Stimulated activated CD8-positive, alpha-beta memory T cell treated with anti-CD3 and anti-CD28 coated beads, Interleukin-7, amount 100 ng/mL, for 4 hours (primary cell): ENCODE measurements around the gene DCDC2B.

Experiments
- DNase-seq, 2 donors: peaks; one replicate each; pipeline ENCODE4 v3.0.0-alpha.2; 2020; ENCODE audit warnings: low read depth in 2 of 2

Gene DCDC2B

GRCh38 chr1:32223683-32224082 is 14.8 kb downstream of the DCDC2B start:
- no peak for DNase-seq

- DNase-seq, result no peak
These were observed 15.4 kb downstream of the DCDC2B start for GRCh38 chr1:32224285-32224684.

- no peak for DNase-seq
These were observed 19.9 kb downstream of the DCDC2B start for GRCh38 chr1:32228771-32229170.

DNA sequence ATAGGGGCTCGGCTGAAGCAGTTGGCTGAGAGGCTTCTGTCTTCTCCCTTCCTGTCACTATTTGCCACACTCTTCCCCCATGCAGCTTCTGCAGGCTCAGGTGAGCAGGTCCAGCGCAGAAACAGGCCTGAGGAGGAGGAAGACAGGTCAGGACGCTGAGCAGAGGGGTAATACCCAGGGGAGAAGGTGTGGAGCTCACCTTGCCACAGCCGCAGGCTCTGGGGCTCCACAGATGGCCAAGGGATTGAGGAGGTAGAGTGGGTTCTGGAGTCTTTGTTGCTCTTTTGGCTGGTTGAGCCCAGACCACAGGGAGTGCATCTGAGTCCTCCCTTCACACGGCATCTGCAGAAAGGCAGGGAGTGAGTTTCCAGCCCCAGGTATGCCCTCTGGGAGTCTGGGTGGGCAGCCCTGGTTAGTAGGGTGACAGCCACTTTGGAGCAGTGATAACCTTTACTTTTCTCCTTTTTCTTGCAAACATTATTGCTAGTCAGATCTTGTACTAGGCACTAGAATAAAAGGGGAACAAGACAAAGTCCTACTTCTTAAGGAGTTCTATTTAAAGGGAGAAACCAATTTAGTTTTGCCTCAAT is 23.0 kb downstream of the DCDC2B start:
- DNase-seq, result no peak

- DNase-seq, result no peak
These were observed 23.8 kb downstream of the DCDC2B start for GRCh38 chr1:32232558-32233304.

- DNase-seq, result no peak
These were observed 25.9 kb downstream of the DCDC2B start for GRCh38 chr1:32234792-32235191.

DNA sequence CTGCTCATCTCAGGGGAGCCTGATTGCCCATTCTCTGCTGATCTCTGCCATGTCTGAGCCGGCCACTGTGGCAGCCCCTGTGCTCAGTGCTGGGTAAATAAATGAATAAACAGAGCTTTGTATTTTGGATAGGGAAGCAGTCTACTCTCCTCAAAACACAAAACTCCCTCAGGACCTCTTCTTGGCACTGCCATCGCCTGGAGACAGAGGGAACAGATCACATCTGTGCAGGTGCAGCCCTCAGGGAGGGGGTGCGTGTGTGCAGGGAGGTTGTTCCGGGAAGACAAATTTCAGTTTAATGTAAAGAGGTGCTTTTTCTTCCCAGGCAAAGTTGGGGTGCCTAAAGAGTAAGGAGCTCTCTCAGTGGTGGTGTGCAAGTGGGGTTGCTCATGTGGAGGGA is 30.4 kb downstream of the DCDC2B start:
- no peak for DNase-seq

DNA sequence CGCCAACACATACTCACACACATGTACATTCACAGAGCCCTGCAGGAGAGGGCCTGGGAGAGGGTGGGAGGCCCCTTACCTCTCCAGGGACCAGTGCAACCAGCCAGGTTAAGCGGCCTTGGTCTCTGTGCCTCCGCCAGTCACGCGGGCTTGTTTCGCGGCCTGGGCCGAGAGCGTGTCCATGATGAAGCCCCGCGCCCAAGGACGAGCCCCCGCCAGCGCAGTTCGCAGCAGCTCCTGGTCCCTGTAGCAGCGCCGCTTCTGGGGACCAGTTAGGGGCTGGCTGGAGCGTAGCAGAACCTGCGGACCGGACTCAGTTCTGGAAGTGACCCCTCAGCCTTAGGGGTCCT is 30.9 kb downstream of the DCDC2B start:
- DNase-seq, result no peak

DNA sequence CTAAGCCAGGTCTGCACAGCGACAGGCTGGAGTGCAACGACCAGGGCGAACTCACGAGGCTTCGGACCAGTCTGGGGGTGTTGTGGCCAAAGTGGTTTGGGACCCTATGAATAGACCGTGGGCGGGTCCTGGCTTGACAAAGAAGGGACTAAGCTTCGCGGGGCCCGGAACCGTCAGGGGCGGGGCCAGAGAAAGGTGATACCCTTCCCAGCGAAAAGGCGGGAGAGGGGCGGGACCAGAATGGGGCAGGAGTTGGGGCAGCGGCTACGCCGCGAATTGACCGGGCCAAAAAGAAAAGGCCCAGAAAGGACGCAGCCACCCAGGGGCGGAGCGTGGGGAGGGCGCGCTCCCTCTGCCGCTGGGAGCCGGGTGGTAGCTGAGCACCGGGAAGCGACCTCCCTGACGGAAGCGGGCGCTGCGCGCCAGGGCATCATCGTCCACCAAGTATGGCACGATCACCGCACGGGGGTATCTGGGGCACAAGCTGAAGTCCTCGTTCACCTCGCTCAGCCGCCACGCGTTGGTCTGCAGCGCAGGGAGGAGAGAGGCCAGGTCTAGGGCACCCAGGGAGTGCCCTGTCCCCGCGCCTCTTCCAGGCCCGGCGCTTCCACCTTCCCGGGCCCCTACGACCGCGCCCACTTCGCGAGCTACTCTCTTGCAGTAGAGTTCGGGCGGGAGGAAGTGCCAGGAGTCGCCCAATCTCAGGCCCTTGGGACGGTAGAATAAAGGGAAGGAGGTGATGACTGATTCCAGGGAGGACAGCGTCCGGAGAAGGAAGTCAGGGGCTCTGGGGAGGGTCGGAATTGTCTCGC is 31.5 kb downstream of the DCDC2B start:
- DNase-seq, result peak in 1 of 2 donors; percentile 50

DNA sequence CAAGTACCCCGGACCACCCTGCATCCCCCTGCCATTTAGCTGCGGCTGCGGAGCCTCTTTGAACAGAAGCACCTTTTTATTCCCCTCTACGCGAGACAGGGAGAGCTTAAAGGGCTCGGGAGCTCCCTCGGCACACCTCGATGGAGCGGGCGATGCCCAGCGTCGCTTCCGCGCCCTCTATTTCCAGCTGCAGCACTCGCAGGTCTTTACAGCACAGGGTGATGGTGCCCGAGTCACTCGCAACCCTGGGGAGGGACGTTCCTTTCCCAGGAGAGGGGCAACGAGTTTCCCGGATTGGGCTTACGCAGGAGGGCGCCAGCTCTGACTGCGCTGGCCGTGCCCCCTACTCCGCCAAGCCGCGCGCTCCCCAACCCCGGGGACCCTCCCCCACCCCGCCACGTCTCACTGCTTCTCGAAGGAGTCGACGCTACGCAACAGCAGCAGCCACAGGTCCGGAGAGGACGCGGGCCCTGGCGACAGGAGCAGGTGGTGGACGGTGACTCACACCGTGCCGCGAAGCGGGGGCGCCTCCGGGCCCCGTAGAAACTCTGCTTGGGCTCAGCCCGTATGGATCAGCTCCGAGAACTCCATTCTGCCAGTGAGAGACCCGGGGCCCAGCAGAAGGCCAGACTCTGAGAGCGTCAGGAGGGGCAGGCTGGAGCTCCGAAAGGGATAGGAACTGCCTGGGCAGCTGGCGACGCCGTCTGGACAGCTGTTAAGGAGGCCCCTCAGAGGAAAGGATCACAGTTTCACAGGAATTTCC is 32.3 kb downstream of the DCDC2B start:
- DNase-seq, result peak in 1 of 2 donors; percentile 36

GRCh38 chr1:32242341-32242851 is 33.5 kb downstream of the DCDC2B start:
- DNase-seq, result no peak

DNA sequence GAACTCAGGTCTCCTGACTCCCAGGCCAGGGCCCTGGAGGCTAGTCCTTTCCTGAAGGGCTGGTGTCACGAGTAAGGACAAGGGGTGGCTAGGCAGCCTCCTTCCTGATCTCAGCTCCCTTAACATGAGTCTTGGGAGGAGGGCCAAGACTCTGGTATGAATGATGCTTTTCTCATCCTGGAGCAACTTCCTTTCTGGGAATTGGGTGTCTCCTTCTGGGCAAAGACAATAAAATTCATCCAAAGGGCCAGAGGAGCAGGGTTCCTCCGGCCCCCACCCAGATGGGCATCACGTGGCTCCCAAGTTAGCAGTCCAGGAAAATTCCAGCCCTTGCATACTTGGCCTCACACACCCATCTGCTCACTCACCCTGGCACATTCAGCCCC is 38.0 kb downstream of the DCDC2B start, which contains the start of gene FAM167B:
Gene FAM167B (plus strand): TSS at position 335 of the 386 bp plus-strand sequence. CDS start 200 bp downstream, outside the sequence.
- no peak for DNase-seq

DNA sequence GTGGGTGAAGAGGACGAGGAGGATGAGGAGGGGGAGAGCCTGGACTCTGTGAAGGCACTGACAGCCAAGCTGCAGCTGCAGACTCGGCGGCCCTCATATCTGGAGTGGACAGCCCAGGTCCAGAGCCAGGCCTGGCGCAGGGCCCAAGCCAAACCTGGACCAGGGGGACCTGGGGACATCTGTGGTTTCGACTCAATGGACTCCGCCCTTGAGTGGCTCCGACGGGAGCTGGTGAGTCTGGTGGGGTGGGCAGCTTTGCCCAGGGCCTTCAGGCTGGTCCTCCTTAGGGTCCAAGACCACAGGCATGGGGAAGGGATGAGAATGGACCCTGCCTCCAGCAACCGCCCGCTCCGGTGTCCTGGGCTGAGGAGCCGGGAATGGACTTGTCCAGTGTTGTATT is 38.6 kb downstream of the DCDC2B start:
- DNase-seq, result no peak

DNA sequence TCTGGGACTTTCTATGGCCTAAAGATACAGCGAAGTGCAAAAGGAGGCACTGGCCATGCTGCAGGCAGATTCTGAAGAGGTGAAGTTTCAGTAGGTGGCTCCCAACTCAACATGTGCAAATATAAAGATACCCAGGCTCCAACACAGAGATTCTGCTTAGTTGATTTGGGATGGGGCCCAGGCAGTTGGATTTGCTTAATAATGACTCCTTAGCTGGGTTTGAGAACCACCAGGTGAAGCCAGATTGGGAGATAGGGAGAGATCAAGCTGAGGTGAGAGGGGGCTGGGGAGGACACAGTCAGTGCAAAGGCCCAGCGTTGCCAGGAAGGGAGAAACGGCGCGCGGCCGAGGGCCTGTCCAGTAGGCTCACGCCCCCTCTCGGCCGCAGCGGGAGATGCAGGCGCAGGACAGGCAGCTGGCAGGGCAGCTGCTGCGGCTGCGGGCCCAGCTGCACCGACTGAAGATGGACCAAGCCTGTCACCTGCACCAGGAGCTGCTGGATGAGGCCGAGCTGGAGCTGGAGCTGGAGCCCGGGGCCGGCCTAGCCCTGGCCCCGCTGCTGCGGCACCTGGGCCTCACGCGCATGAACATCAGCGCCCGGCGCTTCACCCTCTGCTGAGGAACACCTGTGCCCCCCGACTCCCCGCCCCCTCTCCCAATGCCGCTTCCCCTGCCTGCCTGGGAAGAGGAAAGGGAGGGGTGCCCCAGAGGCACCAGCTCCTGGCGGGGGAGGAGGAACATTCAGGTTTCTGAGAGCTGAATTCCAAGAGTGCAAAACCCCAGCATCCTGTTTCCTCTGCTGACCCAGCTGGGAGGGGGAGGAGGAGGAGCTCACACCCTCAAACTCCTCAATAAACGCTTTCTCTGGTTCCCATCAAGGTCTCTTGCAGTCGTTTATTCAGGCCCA is 39.3 kb downstream of the DCDC2B start:
- DNase-seq, result peak in 1 of 2 donors; percentile 60

- DNase-seq, result peak; percentile 76 to 77
These were observed 41.1 kb downstream of the DCDC2B start for GRCh38 chr1:32249831-32250525.

DNA sequence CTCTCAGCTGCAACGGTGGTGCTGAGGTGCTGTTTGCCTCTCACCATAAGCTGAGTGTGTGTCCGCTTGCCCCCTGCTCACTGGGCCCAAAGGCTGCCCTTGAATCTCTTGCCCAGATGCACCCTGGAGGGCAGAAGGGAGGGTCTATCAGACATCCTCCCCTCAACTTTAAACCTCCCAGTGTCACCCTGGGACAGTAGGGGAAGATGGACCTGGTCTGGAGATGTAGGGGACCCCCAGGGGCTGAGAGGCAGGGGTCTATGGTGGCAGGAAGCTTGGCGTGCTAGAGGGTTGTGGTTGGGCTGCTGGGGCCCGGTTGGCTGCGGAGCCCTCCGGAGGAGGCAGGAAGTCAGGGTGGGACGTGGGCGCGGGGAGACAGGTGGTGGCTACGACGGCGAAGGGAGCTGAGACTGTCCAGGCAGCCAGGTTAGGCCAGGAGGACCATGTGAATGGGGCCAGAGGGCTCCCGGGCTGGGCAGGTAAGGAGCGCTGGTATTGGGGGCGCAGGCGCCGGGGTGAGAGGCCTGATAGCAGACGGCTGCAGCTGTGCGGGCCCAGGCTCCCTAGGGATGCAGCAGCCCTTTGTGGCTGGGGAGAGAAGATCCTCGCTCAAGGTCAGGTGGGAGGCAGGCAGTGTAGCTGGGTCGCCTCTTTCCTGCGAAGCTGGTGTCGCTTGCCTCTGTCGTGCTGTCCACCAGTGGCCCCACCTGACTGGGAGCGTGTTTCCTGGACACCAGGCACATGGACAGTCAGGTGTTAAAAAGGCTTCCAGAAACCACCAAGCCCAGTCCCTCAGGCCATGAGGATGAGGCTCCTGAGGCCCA is 42.2 kb downstream of the DCDC2B start, which contains the start of gene LCK:
Gene LCK (plus strand): TSS at position 373 of the 824 bp plus-strand sequence. CDS start 23,065 bp downstream, outside the sequence.
- DNase-seq, result peak in 1 of 2 donors; percentile 62

- DNase-seq, result no peak
These were observed 46.5 kb downstream of the DCDC2B start for GRCh38 chr1:32255072-32256071.
